NCI-H1092 treated with DMSO at 0.1 percent for 48 hours (cell line): ENCODE data around the gene CACNA1C.

Experiments used
- DNase-seq: peaks from one replicate; lab custom pipeline; 2025; lab: John Stamatoyannopoulos, UW

CACNA1C gene

DNA sequence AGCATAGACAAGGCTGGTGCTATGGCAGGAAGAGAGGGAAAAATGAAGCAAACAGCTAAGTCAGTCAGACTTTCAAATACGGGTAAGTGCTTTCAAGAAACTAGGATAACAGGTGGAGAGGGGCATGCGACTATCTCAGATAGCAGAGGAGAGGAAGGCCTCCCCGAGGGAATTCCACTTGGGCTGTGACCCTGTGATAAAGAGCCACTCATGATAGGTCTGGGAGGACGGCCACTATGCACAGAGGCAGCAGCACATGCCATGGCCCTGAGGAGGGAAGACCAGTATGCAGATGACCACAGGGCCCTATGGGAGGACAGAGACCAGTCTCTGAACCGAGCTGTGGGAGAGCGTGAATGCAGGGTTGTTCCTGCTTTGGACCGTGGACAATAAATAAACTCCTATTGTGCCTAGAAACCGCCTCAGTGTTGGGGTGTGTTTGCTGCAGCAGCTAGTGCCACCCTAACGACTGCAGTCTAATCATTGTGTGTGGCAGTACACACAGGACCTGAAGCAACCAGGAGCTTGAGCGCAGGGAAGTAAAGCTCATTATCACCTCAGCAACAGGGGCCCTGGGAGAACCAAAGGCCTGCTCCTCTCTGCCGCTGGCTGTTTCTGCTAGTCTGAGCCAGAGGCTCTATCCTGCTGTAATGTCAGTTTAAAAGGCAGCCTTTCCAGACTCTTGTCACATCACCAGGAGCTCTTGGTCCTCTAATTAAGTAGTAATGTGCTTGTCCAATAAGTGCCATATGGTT lies 119.1 kb downstream of the CACNA1C start:
- no peak for DNase-seq

DNA sequence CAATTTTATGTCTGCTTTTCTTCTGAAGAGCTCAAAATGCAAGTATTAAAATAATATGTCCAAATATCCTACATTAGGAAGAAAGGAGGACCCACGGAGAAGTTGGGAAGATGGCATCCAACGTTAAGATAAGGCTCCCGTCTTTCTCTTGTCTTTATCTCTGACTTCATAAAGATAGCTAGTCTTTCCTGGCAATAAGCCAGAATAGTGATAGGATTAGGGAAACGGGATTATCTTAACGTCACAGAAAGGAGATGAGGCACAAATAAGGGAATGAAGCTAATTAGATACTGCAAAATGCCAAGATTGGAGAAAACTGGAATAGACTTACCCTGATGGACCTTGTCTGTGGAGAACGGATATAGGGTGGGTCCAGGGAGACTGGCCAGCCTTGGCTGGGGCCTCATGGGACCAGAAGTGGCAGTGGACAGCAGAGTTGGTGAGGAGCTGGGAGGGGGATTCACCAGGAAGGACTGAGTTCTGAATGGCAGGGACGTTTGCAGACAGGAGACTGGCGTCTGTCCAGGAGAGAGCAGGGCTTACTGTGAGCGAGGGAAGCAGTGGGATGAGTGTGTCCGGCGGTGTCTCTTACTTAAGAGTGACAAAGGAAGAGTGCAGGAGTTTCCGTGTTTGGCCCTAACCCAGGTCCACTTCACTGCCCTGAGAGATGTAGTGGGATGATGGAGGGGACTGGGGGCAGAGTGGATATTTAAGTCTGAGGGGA lies 119.9 kb downstream of the CACNA1C start:
- no peak for DNase-seq

DNA sequence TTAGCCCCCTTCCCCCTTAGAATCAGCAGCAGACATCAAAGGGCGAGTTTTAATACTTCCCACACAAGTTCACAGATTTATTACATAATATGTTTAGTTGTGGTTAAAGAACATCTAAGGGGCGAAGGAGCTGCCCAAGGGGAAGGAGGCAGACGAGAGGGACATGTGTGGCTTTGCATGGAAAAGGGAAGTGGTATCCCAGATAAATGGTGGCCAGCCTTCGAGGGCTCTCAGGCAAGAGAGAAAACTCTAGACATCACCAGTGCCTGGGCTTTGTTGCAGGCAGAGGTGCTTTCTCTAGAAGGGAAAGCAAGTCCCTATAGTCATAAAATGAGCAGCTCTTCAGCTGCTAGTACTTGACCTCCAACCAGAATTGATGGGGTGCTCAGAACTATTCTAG lies 121.2 kb downstream of the CACNA1C start:
- DNase-seq: no peak

DNA sequence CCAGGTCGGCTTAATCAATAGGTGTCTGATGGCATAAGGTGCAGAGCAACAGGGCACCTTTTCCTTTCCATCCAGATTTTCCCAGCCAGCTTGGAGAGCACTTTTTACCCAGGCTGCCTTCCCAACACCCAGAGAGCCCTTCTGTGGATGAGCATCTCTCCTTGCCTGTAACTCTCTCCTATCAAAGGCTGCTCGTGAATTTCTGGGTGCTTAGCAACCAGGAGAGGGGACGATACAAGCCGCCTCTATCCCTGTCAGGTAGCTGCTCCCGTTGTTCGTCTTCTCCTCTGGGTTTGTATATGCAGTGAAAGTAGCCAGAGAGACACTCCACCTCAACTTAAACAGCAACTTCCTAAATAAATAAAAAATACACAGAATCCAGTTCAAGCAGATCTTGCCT lies 124.2 kb downstream of the CACNA1C start:
- DNase-seq: no peak

DNA sequence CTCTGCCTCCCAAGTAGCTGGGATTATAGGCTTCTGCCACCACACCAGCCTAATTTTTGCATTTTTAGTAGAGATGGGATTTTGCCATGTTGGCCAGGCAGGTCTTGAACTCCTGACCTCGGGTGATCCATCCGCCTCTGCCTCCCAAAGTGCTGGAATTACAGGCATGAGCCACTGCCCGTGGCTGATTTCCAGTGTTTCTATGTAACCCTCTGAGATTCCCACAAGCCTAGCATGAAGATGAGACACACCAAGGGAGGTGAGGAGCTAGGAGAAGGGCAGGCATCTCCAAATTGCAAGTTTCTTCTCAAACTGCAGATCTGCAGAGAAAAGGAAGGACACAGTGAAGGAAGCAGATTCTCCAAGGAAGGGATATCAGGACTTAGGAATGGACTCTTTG lies 125.0 kb downstream of the CACNA1C start:
- DNase-seq: no peak

DNA sequence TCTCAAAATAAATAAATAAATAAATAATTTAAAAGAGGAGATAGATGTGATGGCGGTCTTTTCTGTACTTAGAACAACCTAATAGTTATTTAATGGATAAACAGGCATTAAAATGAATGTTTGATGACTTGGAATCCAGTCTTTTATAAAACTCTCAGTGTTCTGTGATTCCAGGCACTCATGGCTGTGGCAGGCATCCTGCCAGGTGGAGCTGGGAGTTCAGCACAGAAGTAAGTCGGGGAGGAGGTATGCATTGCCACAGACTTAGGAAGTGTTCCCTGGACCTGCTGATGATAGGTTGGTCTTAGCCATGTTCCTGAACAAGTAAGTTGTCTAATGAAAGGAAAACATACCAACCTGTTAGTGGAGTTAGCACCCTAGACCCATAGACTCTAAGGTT lies 126.3 kb downstream of the CACNA1C start:
- no peak for DNase-seq

DNA sequence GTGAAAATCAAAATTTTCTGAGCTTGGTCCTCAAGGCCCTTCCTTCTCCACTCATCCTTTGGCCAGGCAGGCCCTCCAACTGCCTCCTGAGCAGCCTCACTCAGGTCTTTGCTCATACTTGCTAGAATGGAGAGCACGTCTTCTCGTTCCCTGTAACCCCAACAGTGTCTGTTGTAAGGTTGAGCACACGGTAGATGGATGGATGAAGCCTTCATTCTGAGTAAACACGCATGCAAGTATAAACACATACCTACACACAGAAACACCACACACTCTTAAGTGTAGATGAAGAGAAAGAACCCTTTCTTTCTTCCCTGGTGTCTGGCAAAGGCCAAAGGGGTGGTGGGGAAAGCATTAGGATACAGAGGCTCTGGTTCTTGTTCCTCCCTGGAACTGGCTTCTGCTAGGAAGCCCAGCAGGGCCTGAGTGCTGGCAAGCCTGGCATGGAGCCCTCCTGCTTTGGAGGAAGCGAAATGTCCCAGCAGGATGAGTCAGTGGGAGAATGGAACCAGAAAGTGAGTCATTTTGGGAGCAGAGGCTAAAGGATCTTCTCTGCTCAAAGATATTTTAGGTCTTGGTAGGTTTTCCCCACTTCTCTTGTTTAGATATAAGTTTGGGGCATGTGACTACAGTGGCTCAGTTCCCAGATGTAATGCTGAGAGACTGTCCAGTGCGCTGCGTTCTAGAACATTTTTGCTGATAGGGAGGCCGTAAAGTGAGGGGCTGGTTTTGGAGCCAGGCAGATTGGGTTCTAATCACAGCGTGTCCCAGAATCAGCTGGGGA lies 127.4 kb downstream of the CACNA1C start:
- no peak for DNase-seq

DNA sequence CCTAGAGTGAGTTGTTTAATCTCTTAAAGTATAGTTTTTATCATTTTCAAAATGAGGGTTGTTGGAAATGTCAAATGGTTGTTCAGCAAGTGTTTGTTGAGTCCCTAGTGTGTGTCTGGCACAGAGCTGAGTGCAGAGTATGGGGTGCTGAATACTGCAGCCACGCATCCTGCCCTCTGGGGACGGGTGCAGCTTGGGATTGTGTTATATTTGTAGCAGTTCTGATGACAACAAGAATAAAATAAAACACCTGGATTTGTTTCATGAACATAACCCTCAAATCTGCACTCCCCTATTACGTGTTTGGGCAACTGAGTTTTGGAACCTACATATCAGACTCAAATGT lies 127.9 kb downstream of the CACNA1C start:
- DNase-seq: no peak

DNA sequence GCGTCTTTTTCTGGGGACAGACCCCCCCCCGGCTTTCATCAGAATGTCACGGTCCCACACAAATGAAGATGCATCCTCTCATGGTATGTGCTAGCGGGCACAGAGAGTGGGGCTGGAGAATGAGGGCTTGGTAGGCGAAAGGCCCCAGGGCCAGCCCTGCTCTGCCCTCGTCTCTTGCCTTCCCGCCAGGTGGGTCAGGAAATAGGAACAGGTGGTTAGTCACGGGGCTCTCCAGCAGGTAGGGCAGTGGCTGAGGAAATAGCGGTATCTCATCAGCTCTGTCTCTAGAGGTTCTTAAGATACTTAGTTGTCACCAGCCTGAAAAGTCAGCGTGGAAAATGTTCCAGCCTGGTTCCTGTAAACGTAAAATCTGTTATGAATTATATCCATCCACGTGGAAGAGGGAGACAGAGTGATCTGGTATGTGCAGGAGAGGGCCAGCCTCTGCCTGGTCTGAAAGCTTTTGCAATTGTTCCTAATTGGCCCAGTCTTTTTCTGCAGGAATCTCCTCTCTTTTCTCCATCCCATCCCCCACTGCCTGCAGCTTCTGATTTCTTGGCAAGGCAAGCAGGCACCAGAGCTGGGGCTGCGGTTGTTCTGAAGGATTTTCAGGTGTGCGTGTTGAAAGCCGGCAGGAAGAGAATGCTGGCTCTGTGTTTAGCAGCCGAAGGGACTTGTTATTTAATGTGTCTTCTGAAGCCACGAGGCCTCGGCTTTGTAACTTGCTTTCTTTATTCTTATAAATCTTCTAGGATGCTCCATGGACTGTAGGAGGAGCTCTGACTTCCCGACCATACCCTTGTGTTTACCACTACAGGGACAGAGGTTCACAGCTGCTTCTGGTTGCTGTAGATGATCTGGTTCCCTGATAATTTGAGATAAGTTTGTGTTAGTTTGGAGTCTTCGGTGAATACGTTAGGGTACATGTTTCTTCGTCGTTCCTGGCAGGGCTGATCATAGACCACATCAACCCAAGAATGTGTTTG lies 131.1 kb downstream of the CACNA1C start:
- no peak for DNase-seq

DNA sequence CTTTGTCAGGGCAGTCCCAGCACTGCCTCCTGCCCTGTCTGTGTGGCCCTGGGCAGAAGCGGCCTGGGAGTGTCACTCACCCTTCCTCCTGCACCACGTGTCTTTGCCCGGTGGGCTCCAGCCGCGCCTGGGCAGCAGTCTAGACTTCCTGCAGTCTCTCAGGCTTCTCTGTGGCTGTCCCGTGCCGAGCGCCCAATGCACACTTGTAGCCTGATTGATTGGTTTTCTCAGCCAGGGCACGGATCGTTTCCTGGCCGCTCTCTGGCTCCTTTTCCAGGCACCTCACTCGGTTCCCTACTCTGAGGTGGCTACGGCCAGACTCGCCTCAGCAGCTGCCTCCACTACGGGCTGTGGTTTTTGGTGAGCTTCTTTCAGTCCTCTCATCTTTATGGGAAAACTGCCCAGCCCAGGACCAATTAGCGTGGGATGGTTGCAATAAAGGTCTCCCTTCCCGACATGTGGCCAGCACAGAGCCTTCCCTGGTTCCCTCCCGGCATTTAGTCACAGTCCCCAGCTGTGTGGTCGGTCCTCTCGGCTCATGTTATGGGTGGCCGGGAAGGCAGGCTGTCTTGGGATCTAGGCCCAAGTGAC lies 133.1 kb downstream of the CACNA1C start:
- no peak for DNase-seq

DNA sequence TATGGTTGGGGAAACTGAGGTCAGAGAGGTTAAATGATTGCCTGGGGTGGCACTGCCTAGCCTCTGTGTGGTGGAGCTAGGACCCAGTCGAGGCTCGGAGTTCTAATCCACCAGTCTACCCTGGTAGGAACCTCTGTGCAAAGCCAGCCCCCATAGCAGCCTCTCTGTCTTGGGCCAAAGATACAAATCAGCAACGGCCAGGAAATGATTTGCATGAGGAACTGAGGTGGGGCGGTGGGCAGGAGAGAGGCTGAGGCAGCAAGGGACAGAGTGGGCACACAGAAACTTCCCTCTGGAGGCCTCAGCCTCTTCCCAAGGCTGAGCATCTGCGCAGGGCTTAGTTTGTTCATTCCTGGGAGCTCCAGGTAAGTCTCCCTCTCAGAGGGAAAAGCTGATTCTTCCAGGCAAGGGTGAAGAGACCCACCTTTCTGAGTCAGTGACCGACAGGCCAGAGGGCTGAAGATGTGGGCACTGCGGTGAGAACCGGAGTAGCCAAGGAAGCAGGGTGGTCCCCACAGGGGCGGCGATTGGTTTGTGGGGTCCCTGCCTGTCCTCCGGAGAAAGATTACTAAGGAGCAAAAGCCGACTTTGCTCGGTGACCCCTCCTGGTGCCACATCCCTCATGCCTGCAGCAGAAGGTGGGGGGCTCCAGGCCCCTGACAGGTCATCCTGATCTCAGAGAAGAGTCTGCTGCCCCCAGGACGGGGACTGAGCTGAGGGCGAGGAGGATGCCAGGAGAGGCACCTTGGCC lies 134.6 kb downstream of the CACNA1C start:
- DNase-seq: no peak

DNA sequence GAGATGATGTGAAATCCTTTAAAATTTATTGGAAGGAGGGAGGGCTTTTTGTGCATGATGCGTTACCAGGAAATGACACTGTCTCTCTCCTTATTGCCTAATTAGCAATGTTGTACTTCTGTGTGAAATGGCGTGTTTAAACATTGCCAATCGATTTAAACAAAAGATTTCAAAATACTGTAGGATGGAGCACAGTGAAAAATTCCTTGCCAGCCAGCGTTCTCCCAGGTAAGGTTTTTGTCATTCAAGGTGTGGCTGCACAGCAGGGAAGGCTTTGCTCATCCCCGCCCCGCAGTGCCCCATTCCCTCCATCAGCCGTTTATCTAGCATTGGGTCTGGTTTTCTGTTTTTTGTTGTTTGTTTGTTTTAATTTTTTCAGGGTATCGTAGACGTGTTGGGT lies 137.3 kb downstream of the CACNA1C start:
- DNase-seq: no peak

DNA sequence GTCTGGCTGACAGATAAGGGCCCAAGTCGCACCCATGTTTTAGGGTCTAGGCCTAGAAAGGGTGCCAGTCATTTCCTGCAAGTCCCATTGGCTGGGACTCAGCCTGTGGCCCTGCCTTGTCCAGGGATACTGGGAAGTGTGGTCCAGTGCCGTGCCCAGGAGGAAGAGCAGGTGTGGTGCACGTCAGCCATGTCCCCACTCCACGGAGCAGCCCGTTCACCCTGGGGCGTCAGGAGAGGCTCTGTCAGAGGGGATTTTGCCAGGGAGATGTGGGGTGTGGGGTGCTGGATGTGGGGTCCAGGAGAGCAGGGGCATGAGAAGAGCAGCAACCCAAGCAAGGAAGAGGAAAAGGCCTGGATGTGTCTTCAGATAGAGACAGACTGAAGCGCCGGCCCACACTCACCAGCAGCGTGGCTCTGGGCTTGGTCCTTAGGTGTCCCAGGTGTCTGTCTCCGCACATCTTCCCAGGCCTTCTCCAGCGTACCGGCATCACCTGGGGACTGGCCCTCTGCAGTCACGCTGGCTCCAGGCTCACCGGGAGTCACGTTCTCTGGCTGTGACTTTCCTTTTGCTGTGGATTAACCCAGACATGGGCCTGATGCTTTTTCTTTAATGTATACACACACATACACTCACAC lies 138.2 kb downstream of the CACNA1C start:
- no peak for DNase-seq

DNA sequence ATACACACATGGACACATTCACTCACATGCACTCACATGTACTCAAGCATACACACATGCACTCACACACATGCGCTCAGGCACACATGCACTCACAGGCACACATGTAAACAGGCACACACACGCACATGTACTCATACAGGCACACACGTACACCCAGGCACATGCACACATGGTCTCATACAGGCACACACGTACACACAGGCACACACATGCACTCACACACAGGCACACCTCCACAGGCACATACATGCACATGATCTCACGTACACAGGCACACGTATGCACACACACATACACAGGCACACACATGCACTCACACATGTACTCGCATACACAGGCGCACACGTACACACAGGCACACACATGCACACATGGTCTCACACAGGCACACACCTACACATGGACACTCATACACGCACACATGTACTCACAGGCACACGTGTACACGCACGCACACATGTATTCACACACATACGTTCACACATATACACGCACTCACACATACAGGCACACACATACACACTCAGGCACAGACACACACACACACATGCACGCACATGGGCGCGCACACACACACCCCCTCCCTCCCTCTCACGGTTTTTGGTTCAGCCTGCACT lies 138.9 kb downstream of the CACNA1C start:
- DNase-seq: no peak

DNA sequence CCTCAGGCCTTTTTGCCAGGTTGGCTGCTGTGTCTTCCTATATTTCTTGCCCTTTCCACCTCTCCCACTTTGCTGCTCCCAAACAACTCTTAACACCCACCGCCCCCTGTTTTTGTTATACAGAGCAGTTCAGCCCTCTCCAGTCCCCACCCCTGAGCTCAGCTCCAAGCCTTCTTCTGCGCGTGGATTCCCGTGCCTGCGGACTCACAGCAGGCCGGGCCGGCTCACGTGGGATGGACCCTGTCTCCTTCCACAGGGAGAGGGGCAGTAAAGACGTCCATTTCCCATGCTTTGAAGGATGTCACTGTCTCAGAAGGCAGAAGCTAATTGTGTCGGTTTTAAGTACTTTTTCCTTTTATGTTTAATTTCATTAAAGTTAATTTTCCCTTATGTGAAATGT lies 139.4 kb downstream of the CACNA1C start:
- no peak for DNase-seq

DNA sequence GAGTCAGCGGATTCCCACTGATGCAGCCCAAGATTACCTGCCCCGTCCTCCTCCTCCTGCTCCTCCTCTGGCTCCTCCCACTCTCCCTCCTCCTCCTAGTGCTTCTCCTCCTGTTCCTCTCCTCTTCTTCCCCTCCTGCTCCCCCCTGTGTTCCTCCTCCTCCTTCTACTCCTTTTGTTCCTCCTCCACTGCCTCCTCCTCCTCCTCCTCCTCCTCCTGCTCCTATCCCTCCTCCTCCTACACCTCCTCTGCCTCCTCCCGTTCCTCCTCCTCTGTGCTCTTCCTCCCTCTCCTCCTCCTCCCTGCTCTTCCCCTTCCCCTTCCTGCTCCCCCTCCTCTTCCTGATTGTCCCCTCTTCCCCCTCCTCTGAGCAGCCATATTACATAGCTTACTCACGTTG lies 141.3 kb downstream of the CACNA1C start:
- DNase-seq: no peak

DNA sequence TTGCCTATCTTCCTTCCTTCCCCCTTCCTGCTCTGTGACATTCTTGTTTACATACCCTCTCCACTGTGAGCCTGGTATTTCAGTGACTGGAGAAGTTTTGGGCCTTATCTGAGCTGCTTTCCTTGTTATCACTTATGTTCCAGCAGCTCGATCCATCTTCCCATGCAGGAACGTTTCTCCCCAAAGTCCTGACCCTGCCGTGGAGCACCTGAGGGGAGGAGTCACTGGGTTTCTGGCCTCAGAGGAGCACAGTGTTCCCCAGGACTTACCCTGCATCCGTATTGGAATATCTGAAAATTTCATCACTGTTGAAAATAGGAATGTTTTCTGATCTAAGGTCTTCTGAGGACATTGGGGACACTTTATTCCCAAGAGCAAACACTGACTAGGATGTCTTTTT lies 141.8 kb downstream of the CACNA1C start:
- no peak for DNase-seq

DNA sequence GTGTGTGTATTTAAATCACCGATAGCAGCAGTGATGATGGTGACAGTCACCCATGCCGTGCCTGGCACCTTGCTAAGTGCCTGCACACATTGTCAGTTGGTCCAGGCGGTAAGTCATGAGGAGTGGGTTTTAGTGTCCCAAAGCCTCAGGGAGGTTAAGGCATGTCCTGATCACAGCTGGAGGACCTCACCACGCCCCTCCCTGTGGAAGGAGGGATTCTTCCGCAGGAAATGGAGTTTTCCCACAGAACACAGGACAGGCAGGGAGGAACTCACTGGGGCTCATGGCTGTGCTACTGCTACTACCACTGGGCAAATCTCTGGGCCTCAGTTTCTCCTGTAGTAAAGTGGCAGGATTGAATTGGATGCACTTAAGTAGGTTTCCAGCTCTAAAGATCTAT lies 142.3 kb downstream of the CACNA1C start:
- no peak for DNase-seq

DNA sequence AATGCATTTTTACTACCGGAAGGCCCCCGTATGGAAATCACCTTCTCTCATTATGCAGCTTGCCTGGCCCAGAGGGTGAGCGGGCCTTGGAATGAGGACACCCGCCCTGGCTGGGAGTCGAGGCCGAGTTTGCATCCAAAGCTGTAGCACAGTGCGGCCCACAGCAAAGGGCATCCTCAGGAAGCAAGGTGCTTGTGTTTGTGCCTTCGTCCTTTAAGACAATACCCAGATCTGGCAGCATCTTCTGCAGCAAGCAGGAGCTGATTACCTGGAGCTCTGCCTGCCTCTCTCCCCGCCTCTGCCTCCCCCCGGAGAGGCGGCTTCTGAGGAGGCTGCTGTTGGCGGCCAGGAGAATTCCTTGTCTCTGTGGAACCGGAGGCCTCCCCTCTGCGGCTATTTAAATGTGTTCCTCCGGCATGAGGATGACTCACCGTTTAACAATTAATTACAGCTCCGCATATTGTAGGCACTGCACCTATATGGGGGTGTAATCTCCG lies 145.3 kb downstream of the CACNA1C start:
- DNase-seq: no peak

DNA sequence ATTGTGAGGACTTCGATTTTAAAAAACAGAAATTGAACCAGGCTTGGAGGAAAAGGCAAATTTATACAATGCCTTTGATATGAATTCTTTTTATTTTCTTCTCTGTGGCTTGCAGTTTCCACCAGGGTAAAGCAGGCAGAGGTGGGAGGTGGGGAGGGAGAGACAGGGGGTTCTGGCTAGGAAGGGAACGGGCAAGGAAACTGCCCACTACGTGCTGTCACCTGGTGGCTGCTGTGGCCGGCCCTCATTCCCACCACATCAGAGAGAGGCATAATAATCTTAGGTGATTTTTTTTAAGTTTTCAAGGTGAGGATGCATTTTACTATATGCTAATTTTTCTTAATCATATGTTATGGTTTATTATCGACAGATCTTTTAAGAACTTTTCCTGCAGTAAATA lies 145.8 kb downstream of the CACNA1C start:
- DNase-seq: no peak
